Measurements from ENCODE around the gene NMRK1. TPM values are rescaled to one million over a fixed set of nuclear protein-coding genes. Genes with fewer than 3 reads are reported as not detected.
A peak's percentile ranks its signal among the peaks of the same experiment; 100 is the strongest.

Gene NMRK1
- total RNA-seq, 1 experiment from 2014 or later, result 24.6 TPM

- ChIA-PET POLR2A (interaction anchor here (0.6 to 1.9 kb wide), 4 partner anchors 15 to 48 kb away, joined by 4 to 21 read pairs (median 11); partner anchors contain the start of genes CARNMT1, NMRK1 and OSTF1), CTCF (interaction anchor here (0.8 to 6.9 kb wide), 7 partner anchors 23 to 1230 kb away, joined by 3 to 113 read pairs (median 5); no protein-coding TSS in a partner anchor)
- no peaks in the 10 kb centered on the region for H3K9me3 Mint-ChIP-seq (ENCODE audit: unreplicated experiment)
- TF ChIP-seq CTCF (IDR thresholded peaks at IDR 0.05; ENCODE audit: unreplicated experiment), result no peak
- H3K27me3 Mint-ChIP-seq (ENCODE audit: insufficient read depth, unreplicated experiment), result no peaks in the 10 kb centered on the region
- no peak overlapping the region for H3K27ac Mint-ChIP-seq (ENCODE audit: low read depth, unreplicated experiment)
- BruUV-seq (replicated peaks), result no TSS peak
- no peaks in the 10 kb centered on the region for H3K36me3 Mint-ChIP-seq (ENCODE audit: insufficient read depth, unreplicated experiment)
- peaks cover 13% of the 10 kb centered on the region for H3K4me1 Mint-ChIP-seq (ENCODE audit: insufficient read depth, unreplicated experiment)
- no peak overlapping the region for H3K4me3 Mint-ChIP-seq (ENCODE audit: unreplicated experiment)
- intact Hi-C loops (cut with micrococcal nuclease), result no loop called here
- DNase-seq (ENCODE audit: unreplicated experiment), result no peak
These were observed 15.1 kb downstream of the NMRK1 start for GRCh38 chr9:75072895-75073294.

- Mint-ChIP-seq H3K36me3 (ENCODE audit: insufficient read depth, unreplicated experiment) (no peaks in the 10 kb centered on the region), H3K9me3 (ENCODE audit: unreplicated experiment) (no peaks in the 10 kb centered on the region), H3K27me3 (ENCODE audit: insufficient read depth, unreplicated experiment) (no peaks in the 10 kb centered on the region), H3K4me1 (ENCODE audit: insufficient read depth, unreplicated experiment) (peaks cover 13% of the 10 kb centered on the region), H3K4me3 (ENCODE audit: unreplicated experiment) (no peak overlapping the region), H3K27ac (ENCODE audit: low read depth, unreplicated experiment) (peak overlapping the region; percentile 77)
- DNase-seq (ENCODE audit: unreplicated experiment), result peak; percentile 81
- no peak for TF ChIP-seq CTCF (IDR thresholded peaks at IDR 0.05; ENCODE audit: unreplicated experiment)
- no TSS peak for BruUV-seq (replicated peaks)
- intact Hi-C loops (cut with micrococcal nuclease), result no loop called here
- ChIA-PET POLR2A (interaction anchor here (1.0 to 1.9 kb wide), 6 partner anchors 16 to 298 kb away, joined by 3 to 21 read pairs (median 7); partner anchors contain the start of genes CARNMT1, NMRK1 and OSTF1), CTCF (interaction anchor here (0.7 to 6.9 kb wide), 6 partner anchors 11 to 1231 kb away, joined by 3 to 50 read pairs (median 3); no protein-coding TSS in a partner anchor)
These were observed 16.3 kb downstream of the NMRK1 start for GRCh38 chr9:75071530-75072122.

GRCh38 chr9:75069171-75069570 is 18.8 kb downstream of the NMRK1 start:
- intact Hi-C loops (cut with micrococcal nuclease), result no loop called here
- ChIA-PET POLR2A (interaction anchor here (0.5 kb wide), 1 partner anchor 113 kb away, joined by 3 read pairs; no protein-coding TSS in a partner anchor), CTCF (interaction anchor here (5.6 to 6.9 kb wide), 2 partner anchors 43 to 294 kb away, joined by 39 to 50 read pairs; partner anchors contain the start of gene CARNMT1)
- TF ChIP-seq CTCF (IDR thresholded peaks at IDR 0.05; ENCODE audit: unreplicated experiment), result no peak
- no peak for DNase-seq (ENCODE audit: unreplicated experiment)
- Mint-ChIP-seq H3K4me3 (ENCODE audit: unreplicated experiment) (no peak overlapping the region), H3K4me1 (ENCODE audit: insufficient read depth, unreplicated experiment) (peaks cover 13% of the 10 kb centered on the region), H3K36me3 (ENCODE audit: insufficient read depth, unreplicated experiment) (no peaks in the 10 kb centered on the region), H3K9me3 (ENCODE audit: unreplicated experiment) (no peaks in the 10 kb centered on the region), H3K27me3 (ENCODE audit: insufficient read depth, unreplicated experiment) (no peaks in the 10 kb centered on the region), H3K27ac (ENCODE audit: low read depth, unreplicated experiment) (no peak overlapping the region)
- no TSS peak for BruUV-seq (replicated peaks)

- CTCF ChIA-PET, result interaction anchor here (0.8 to 6.9 kb wide), 5 partner anchors 9 to 293 kb away, joined by 3 to 50 read pairs (median 3); partner anchors contain the start of genes C9orf40 and CARNMT1
- H3K4me3 Mint-ChIP-seq (ENCODE audit: unreplicated experiment), result no peak overlapping the region
- no peak overlapping the region for H3K27ac Mint-ChIP-seq (ENCODE audit: low read depth, unreplicated experiment)
- intact Hi-C loops (cut with micrococcal nuclease), result no loop called here
- no peak for TF ChIP-seq CTCF (IDR thresholded peaks at IDR 0.05; ENCODE audit: unreplicated experiment)
- BruUV-seq (replicated peaks), result no TSS peak
- no peaks in the 10 kb centered on the region for H3K9me3 Mint-ChIP-seq (ENCODE audit: unreplicated experiment)
- H3K4me1 Mint-ChIP-seq (ENCODE audit: insufficient read depth, unreplicated experiment), result peaks cover 13% of the 10 kb centered on the region
- peaks cover 2% of the 10 kb centered on the region for H3K36me3 Mint-ChIP-seq (ENCODE audit: insufficient read depth, unreplicated experiment)
- POLR2A ChIA-PET, result no interaction called here
- DNase-seq (ENCODE audit: unreplicated experiment), result no peak
- H3K27me3 Mint-ChIP-seq (ENCODE audit: insufficient read depth, unreplicated experiment), result no peaks in the 10 kb centered on the region
These were observed 20.1 kb downstream of the NMRK1 start for GRCh38 chr9:75067894-75068293.

Measured in MCF 10A (cell line).